CD4-positive, alpha-beta T cell (primary cell): ENCODE results near the gene LNPEP. TPM values are rescaled to one million over a fixed set of nuclear protein-coding genes. Genes with fewer than 3 reads are reported as not detected.
A peak's percentile ranks its signal among the peaks of the same experiment; 100 is the strongest.

Experiments
- ATAC-seq: fragments of 200-7000 bp; cut with Tn5 transposase; one replicate; pipeline ENCODE4 v1.10.0; 2022; ENCODE audit warnings: mild to moderate bottlenecking; ENCODE audit not compliant: poor library complexity
- CTCF ChIA-PET: fragments of 350-600 bp; sonication (Branson Sonifier 250); formaldehyde crosslinking; loops from one replicate; lab custom pipeline; 2021; ENCODE audit warnings: antibody characterized with exemption, inconsistent platforms; lab: Charles Lee
- POLR2A ChIA-PET: fragments of 350-600 bp; sonication (Branson Sonifier 250); formaldehyde crosslinking; loops from one replicate; lab custom pipeline; 2021; ENCODE audit warnings: antibody characterized with exemption, inconsistent platforms; lab: Charles Lee
- DNase-seq, 14 experiments: peaks; one replicate each; pipeline ENCODE4 v3.0.0-alpha.2; 2013 to 2020; ENCODE audit warnings: mixed read lengths in 2 of 14
- H3K27ac ChIP-seq, 2 donors: one replicate each; pipeline versions ENCODE4 v1.5.1 to v1.7.0; 2013; ENCODE audit warnings: low read length in 2 of 2, low read depth in 1 of 2, mild to moderate bottlenecking in 1 of 2
- H3K27me3 ChIP-seq, 2 experiments: 1 replicate in 1 of 2; 2 replicates in 1 of 2; pipeline versions ENCODE4 v1.6.1 to v1.7.0; 2013; ENCODE audit warnings: low read length in 2 of 2, control low read depth in 1 of 2, mild to moderate bottlenecking in 1 of 2, moderate library complexity in 1 of 2; ENCODE audit not compliant: insufficient read depth in 2 of 2, control insufficient read depth in 1 of 2
- H3K36me3 ChIP-seq: one replicate; pipeline ENCODE4 v1.6.1; 2013; ENCODE audit warnings: low read length, control low read depth; ENCODE audit not compliant: insufficient read depth
- H3K4me1 ChIP-seq: one replicate; pipeline ENCODE4 v1.6.1; 2013; ENCODE audit warnings: low read length, control low read depth; ENCODE audit not compliant: insufficient read depth
- H3K4me3 ChIP-seq: one replicate; pipeline ENCODE4 v1.5.1; 2013; ENCODE audit warnings: mild to moderate bottlenecking, low read length, moderate library complexity
- H3K9me3 ChIP-seq, 2 experiments: 1 replicate in 1 of 2; 2 replicates in 1 of 2; pipeline versions ENCODE4 v1.6.1 to v1.7.0; 2013; ENCODE audit warnings: low read length in 2 of 2, mild to moderate bottlenecking in 2 of 2, control low read depth in 1 of 2, moderate library complexity in 1 of 2; ENCODE audit not compliant: control insufficient read depth in 1 of 2, insufficient read depth in 1 of 2
- H3K27ac Mint-ChIP-seq: one replicate; pipeline ENCODE4 v1.8.0; 2020; ENCODE audit warnings: mixed read lengths
- H3K27me3 Mint-ChIP-seq: one replicate; pipeline ENCODE4 v1.8.0; 2021; ENCODE audit warnings: mixed read lengths
- H3K36me3 Mint-ChIP-seq: one replicate; pipeline ENCODE4 v1.8.0; 2021; ENCODE audit warnings: low read depth, mixed read lengths
- H3K4me1 Mint-ChIP-seq: one replicate; pipeline ENCODE4 v1.8.0; 2021; ENCODE audit warnings: low read depth, mixed read lengths
- H3K4me3 Mint-ChIP-seq: one replicate; pipeline ENCODE4 v1.8.0; 2020; ENCODE audit warnings: mild to moderate bottlenecking, mixed read lengths
- H3K9me3 Mint-ChIP-seq: one replicate; pipeline ENCODE4 v1.8.0; 2020; ENCODE audit warnings: mixed read lengths
- intact Hi-C, 2 experiments: fragments of 100-400 bp; cut with DNase I in 1 of 2; cut with micrococcal nuclease in 1 of 2; formaldehyde crosslinking; loops; one replicate each; pipeline versions ENCODE4 v1.15.1 to v1.9.0; 2023 to 2025; cut with DNase I, micrococcal nuclease
- total RNA-seq, 174 experiments: library from RNA in 2 of 174; stranded (reverse) in 2 of 174; gene quantifications; one replicate each; pipeline ENCODE4 v1.2.3 and lab custom pipeline; 2021 to 2026
- TF ChIP-seq, protein P1 (sequence below): fragments of 200-600 bp; IDR thresholded peaks from one replicate; pipeline ENCODE4 v1.8.0; 2022; ENCODE audit warnings: antibody characterized with exemption, mild to moderate bottlenecking

The LNPEP gene
- total RNA-seq, 2 experiments from 2014 or later, result 52.0 to 52.7 TPM

DNA sequence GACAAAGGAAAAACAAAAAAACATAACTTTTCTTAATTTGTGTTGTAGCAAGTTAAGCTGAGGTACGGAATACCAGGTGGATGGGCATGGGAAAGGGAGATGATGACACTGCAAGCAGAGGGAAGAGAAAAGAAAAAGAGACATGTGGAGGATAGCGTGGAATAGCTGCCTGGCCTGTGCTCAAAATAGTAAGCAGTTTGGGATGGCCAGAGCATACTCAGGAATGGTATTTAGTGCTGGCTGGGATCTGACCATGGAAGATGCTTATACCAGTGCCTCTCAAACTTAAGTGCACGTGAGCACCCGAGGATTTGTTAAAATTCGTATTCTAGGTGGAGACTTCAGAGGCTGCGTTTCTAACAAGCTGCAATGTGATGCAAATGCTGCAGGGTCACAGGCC is 41.3 kb downstream of the LNPEP start:
- intact Hi-C loops, result loop anchor here in 1 of 2 experiments (2.0 kb wide), 1 partner anchor 14 kb away; no protein-coding TSS in a partner anchor
- ChIA-PET CTCF (interaction anchor here (0.9 to 2.2 kb wide), 5 partner anchors 9 to 108 kb away, joined by 3 to 6 read pairs (median 3); no protein-coding TSS in a partner anchor), POLR2A (interaction anchor here (0.6 to 1.6 kb wide), 5 partner anchors 15 to 44 kb away, joined by 3 to 7 read pairs (median 3); partner anchors contain the start of gene LNPEP)
- peaks cover 41% of the 10 kb centered on the region for H3K36me3 Mint-ChIP-seq
- Histone ChIP-seq H3K9me3 (no peaks in the 10 kb centered on the region), H3K27ac (no peak overlapping the region), H3K4me1 (peaks cover 25% of the 10 kb centered on the region), H3K36me3 (peaks cover 36% of the 10 kb centered on the region), H3K4me3 (no peak overlapping the region), H3K27me3 (no peaks in the 10 kb centered on the region)
- peak overlapping the region; percentile 2 for H3K27ac Mint-ChIP-seq
- H3K9me3 Mint-ChIP-seq, result no peaks in the 10 kb centered on the region
- no peaks in the 10 kb centered on the region for H3K27me3 Mint-ChIP-seq
- ATAC-seq, result no peak
- no peak for DNase-seq
- TF ChIP-seq, protein P1, sequence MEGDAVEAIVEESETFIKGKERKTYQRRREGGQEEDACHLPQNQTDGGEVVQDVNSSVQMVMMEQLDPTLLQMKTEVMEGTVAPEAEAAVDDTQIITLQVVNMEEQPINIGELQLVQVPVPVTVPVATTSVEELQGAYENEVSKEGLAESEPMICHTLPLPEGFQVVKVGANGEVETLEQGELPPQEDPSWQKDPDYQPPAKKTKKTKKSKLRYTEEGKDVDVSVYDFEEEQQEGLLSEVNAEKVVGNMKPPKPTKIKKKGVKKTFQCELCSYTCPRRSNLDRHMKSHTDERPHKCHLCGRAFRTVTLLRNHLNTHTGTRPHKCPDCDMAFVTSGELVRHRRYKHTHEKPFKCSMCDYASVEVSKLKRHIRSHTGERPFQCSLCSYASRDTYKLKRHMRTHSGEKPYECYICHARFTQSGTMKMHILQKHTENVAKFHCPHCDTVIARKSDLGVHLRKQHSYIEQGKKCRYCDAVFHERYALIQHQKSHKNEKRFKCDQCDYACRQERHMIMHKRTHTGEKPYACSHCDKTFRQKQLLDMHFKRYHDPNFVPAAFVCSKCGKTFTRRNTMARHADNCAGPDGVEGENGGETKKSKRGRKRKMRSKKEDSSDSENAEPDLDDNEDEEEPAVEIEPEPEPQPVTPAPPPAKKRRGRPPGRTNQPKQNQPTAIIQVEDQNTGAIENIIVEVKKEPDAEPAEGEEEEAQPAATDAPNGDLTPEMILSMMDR, result no peak
- no peak overlapping the region for H3K4me3 Mint-ChIP-seq
- H3K4me1 Mint-ChIP-seq, result peaks cover 79% of the 10 kb centered on the region

DNA sequence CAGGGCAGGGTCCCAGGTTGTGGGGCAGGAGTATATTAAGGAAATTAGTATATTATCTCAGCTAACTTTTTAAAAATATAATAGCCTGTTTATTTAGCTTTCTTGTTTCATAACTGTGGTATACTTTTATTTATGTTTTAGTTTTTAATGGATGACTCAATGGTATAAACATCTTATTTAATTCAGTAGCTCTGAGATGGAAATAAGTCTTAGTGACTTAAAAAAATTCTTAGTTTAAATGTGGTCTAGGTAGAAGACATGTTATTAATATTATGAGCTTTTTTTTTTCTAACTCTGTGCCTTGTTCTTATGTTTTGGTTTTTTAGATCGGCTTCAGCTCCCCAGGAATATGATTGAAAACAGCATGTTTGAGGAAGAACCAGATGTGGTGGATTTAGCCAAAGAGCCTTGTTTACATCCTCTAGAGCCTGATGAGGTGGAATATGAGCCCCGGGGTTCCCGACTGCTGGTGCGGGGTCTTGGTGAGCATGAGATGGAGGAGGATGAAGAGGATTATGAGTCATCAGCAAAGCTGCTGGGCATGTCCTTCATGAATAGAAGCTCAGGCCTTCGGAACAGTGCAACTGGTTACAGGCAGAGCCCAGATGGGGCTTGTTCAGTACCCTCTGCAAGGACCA is 43.1 kb downstream of the LNPEP start:
- ATAC-seq (no peak), DNase-seq (no peak)
- Mint-ChIP-seq H3K9me3 (no peaks in the 10 kb centered on the region), H3K27ac (peak overlapping the region; percentile 37), H3K4me3 (no peak overlapping the region), H3K36me3 (peaks cover 56% of the 10 kb centered on the region), H3K27me3 (no peaks in the 10 kb centered on the region), H3K4me1 (peaks cover 78% of the 10 kb centered on the region)
- Histone ChIP-seq H3K27ac (no peak overlapping the region), H3K9me3 (no peaks in the 10 kb centered on the region), H3K4me3 (no peak overlapping the region), H3K4me1 (peaks cover 13% of the 10 kb centered on the region), H3K27me3 (no peaks in the 10 kb centered on the region), H3K36me3 (peaks cover 45% of the 10 kb centered on the region)
- TF ChIP-seq, protein P1, result no peak
- CTCF ChIA-PET, result interaction anchor here (2.1 to 2.2 kb wide), 2 partner anchors 43 to 110 kb away, joined by 4 to 6 read pairs; partner anchors contain the start of gene LNPEP
- POLR2A ChIA-PET, result interaction anchor here (0.6 to 1.6 kb wide), 5 partner anchors 8 to 116 kb away, joined by 3 to 7 read pairs (median 3); partner anchors contain the start of gene LNPEP
- intact Hi-C loops, result no loop called here

DNA sequence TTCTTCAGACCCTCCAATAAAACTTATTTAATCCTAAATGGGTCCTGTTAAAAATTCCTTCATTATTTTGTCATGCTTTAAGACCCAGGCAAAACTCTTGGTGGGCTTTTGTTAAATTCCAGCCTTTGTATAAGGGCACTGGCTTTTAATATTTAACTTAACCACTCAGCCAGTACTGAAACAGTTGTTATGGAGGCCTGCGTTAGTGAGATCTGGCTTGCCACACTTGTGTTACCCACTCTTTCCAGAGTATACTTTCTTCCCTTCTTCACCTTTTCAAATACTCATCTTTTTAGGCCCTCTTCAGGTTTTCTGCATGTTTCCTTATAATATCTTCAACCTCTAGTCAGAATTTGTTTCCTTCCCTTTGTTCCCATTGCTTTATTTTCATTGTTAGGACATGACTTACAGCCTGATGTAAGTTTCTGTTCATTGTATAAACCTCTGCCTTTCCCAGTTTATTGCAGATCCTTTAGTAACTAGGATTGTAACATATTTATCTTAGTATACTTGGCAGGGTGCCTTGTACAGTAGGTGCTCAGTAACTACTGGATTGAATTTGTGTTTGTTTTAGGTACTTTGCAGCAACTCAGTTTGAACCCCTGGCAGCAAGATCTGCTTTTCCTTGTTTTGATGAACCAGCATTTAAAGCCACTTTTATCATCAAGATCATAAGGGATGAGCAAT is 48.8 kb downstream of the LNPEP start:
- ATAC-seq, result no peak
- Histone ChIP-seq H3K4me1 (peaks cover 3% of the 10 kb centered on the region), H3K4me3 (no peak overlapping the region), H3K27ac (no peak overlapping the region), H3K27me3 (no peaks in the 10 kb centered on the region), H3K36me3 (peaks cover 77% of the 10 kb centered on the region), H3K9me3 (no peaks in the 10 kb centered on the region)
- Mint-ChIP-seq H3K4me3 (no peak overlapping the region), H3K36me3 (peaks cover 88% of the 10 kb centered on the region), H3K4me1 (peaks cover 55% of the 10 kb centered on the region), H3K27ac (no peak overlapping the region), H3K9me3 (no peaks in the 10 kb centered on the region), H3K27me3 (no peaks in the 10 kb centered on the region)
- ChIA-PET CTCF (no interaction called here), POLR2A (no interaction called here)
- TF ChIP-seq, protein P1, result no peak
- intact Hi-C loops, result loop anchor here (5.0 kb wide), 3 partner anchors 42 to 112 kb away; partner anchors contain the start of gene ERAP2 (in 1 of the 2)
- no peak for DNase-seq
